Ovary (tissue), 9 donors: ENCODE measurements around the gene MOBP. TPM values are rescaled to one million over a fixed set of nuclear protein-coding genes. Genes with fewer than 3 reads are reported as not detected.

Source experiments
- DNase-seq, 5 donors: peaks; one replicate each; pipeline ENCODE4 v3.0.0-alpha.2; 2019 to 2020
- H3K27ac ChIP-seq, 2 donors: fragments of 200-600 bp; one replicate each; pipeline versions ENCODE4 v1.5.1 to v1.8.0; 2019 to 2022
- H3K27me3 ChIP-seq: fragments of 200-600 bp; one replicate; pipeline ENCODE4 v1.8.0; 2022
- H3K36me3 ChIP-seq: fragments of 200-600 bp; sonication (generic); one replicate; pipeline ENCODE4 v1.5.1; 2019
- H3K4me1 ChIP-seq: one replicate; pipeline ENCODE4 v1.8.1; 2013; ENCODE audit warnings: mild to moderate bottlenecking, moderate library complexity; ENCODE audit not compliant: insufficient read depth
- H3K4me3 ChIP-seq: fragments of 200-600 bp; sonication (generic); one replicate; pipeline ENCODE4 v1.5.1; 2017
- H3K9me3 ChIP-seq, 2 donors: fragments of 200-600 bp in 1 of 2; sonication (generic) in 1 of 2; one replicate each; pipeline versions ENCODE4 v1.5.1 to v1.8.1; 2013 to 2019; ENCODE audit warnings: mild to moderate bottlenecking in 1 of 2, moderate library complexity in 1 of 2
- CTCF ChIP-seq, 3 donors: fragments of 450-650 bp in 2 of 3; fragments of 200-600 bp in 1 of 3; IDR thresholded peaks; one replicate each; pipeline versions ENCODE4 v1.5.1 to v1.8.0; 2016 to 2022; ENCODE audit warnings: antibody characterized with exemption in 3 of 3, mild to moderate bottlenecking in 1 of 3
- EP300 ChIP-seq: sonication (generic); formaldehyde crosslinking; IDR thresholded peaks from one replicate; pipeline ENCODE4 v1.6.1; 2017; ENCODE audit warnings: antibody characterized with exemption
- POLR2A ChIP-seq: fragments of 450-650 bp; IDR thresholded peaks from one replicate; pipeline ENCODE4 v1.6.1; 2017; ENCODE audit warnings: antibody characterized with exemption, mild to moderate bottlenecking, moderate library complexity
- WGBS, 3 donors: extraction: QIAGEN DNeasy Blood & Tissue Kit in 1 of 3; methylation state at CpG; one replicate each; pipeline versions ENCODE4 v1.1.5 to v1.1.7; 2013 to 2017; 5-methylcytosine and 5-hydroxymethylcytosine counted together
- intact Hi-C, 4 donors: fragments of 100-400 bp; cut with DNase I; formaldehyde crosslinking; loops; one replicate each; pipeline versions ENCODE4 v1.11.0 to v1.15.1; 2022 to 2023
- polyA plus RNA-seq, 2 donors: library from polyadenylated mRNA; stranded (reverse); fragments of 200-250 nt in 1 of 2; fragments of 350-450 nt in 1 of 2; fragmentation: Illumina TruSeq in 1 of 2; extraction: RNeasy Lipid Tissue Mini Kit (QIAGEN cat#74804) in 1 of 2; gene quantifications; one replicate each; pipeline ENCODE4 v1.2.3, GENCODE V29; 2013 to 2014
- total RNA-seq, 7 donors: library from RNA; depleted of rRNA in 2 of 7; stranded (reverse); fragments of >200 nt in 2 of 7; fragmentation: NEBNext Ultra II Directional in 3 of 7; extraction: Animal tissue kit (Norgen Biotek cat#: 25700) in 3 of 7; gene quantifications; one replicate each; pipeline versions ENCODE4 v1.1.0 to v1.2.4, GENCODE V29; 2016 to 2023
- donor health status: DM: no; HTN: no; CAD: no; lungs with moderate emphysema.
- donor health status: DM: no; HTN: no; CAD: no.
- donor health status: Bipolar disorder and iron deficiency.
- donor health status: DM: yes; HTN: yes; CAD: no.
- donor health status: DM: no; HTN: no; CAD: no.
- donor health status: DM: yes; HTN: yes; CAD: no.

Gene MOBP
- total and polyA plus RNA-seq, 9 donors: 0.07 to 1.0 (median 0.23) TPM; not detected in 1

DNA sequence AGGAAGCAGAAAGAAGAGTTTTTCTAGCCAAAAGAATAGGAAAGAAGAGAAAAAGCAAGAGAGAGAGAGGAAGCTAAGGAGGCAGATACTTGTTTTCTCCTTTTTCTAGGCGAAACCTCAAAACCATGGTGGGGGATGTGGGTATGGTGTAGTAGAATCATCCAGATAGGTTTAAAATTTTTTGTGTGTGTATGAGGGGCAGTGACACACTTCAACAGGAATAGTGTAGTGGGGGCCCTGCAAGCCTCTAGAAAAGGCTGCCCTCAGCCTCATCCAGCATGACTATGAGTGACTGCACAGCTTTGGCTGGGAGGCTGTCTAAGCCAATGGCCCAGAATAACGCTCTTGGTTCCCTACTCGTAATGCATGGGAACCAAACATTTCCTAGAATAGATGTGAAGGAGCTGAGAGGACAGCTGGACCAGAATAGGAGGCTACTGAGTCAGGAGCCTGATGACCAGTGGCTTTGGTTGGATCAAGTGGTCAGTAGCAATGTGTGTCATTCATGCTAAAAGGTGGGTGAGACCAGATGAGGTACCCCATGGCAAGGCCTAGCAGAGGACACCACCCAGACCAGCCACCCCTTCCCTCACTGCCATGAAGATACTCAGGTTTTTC, 24.4 kb downstream of the MOBP start:
- DNase-seq: no peak
- Histone ChIP-seq H3K27me3 (no peaks in the 10 kb centered on the region), H3K9me3 (no peaks in the 10 kb centered on the region), H3K27ac (no peak overlapping the region), H3K36me3 (no peaks in the 10 kb centered on the region), H3K4me3 (no peak overlapping the region), H3K4me1 (no peaks in the 10 kb centered on the region)
- WGBS, 3 donors: 80 to 90% (median 89%) methylated on average over 3 of the region's 3 CpGs
- TF ChIP-seq POLR2A: no peak
- TF ChIP-seq CTCF (IDR thresholded peaks at IDR 0.05): no peak
- TF ChIP-seq EP300: no peak
- intact Hi-C loops: loop anchor here in 1 of 4 donors (10.0 kb wide), 1 partner anchor 77 kb away; no protein-coding TSS in a partner anchor

GRCh38 chr3:39494781-39495180, 27.3 kb downstream of the MOBP start:
- TF ChIP-seq EP300 (no peak), POLR2A (no peak), CTCF (IDR thresholded peaks at IDR 0.05) (no peak)
- H3K27me3 ChIP-seq: no peaks in the 10 kb centered on the region
- intact Hi-C loops: loop anchor here in 1 of 4 donors (10.0 kb wide), 1 partner anchor 80 kb away; no protein-coding TSS in a partner anchor

GRCh38 chr3:39497753-39498152, 30.3 kb downstream of the MOBP start:
- no peaks in the 10 kb centered on the region for H3K27me3 ChIP-seq

More at GRCh38 chr3:39494781-39495180, 27.3 kb downstream of the MOBP start:
- H3K36me3 ChIP-seq: no peaks in the 10 kb centered on the region
- DNase-seq: no peak
- WGBS, 3 donors: 31 to 53% (median 47%) methylated on average over 4 of the region's 4 CpGs
- H3K4me1 ChIP-seq: no peaks in the 10 kb centered on the region
- no peaks in the 10 kb centered on the region for H3K9me3 ChIP-seq
- no peak overlapping the region for H3K4me3 ChIP-seq
- H3K27ac ChIP-seq: no peak overlapping the region

GRCh38 chr3:39499651-39500273, 32.3 kb downstream of the MOBP start:
- no peaks in the 10 kb centered on the region for H3K9me3 ChIP-seq
- no peak overlapping the region for H3K4me3 ChIP-seq
- intact Hi-C loops: loop anchor here in 1 of 4 donors (10.0 kb wide), 1 partner anchor 85 kb away; no protein-coding TSS in a partner anchor
- no peaks in the 10 kb centered on the region for H3K4me1 ChIP-seq
- WGBS, 3 donors: 53 to 63% (median 54%) methylated on average over 2 of the region's 2 CpGs
- TF ChIP-seq CTCF (IDR thresholded peaks at IDR 0.05): no peak
- no peak for TF ChIP-seq POLR2A
- TF ChIP-seq EP300: no peak
- no peaks in the 10 kb centered on the region for H3K36me3 ChIP-seq
- no peak overlapping the region for H3K27ac ChIP-seq
- no peak for DNase-seq
- no peaks in the 10 kb centered on the region for H3K27me3 ChIP-seq

More at GRCh38 chr3:39497753-39498152, 30.3 kb downstream of the MOBP start:
- intact Hi-C loops: loop anchor here in 1 of 4 donors (10.0 kb wide), 1 partner anchor 83 kb away; no protein-coding TSS in a partner anchor
- H3K9me3 ChIP-seq: no peaks in the 10 kb centered on the region
- H3K4me3 ChIP-seq: no peak overlapping the region
- 74 to 80% (median 78%) methylated on average over 5 of the region's 5 CpGs for WGBS, 3 donors
- H3K4me1 ChIP-seq: no peaks in the 10 kb centered on the region
- H3K36me3 ChIP-seq: no peaks in the 10 kb centered on the region
- no peak for DNase-seq
- H3K27ac ChIP-seq: no peak overlapping the region
- TF ChIP-seq POLR2A (no peak), EP300 (no peak)

GRCh38 chr3:39501059-39501458, 33.6 kb downstream of the MOBP start:
- 47 to 75% (median 56%) methylated on average over 3 of the region's 3 CpGs for WGBS, 3 donors
- no peak for DNase-seq
- no peak for TF ChIP-seq POLR2A
- no peak for TF ChIP-seq EP300
- TF ChIP-seq CTCF (IDR thresholded peaks at IDR 0.05): no peak
- no peaks in the 10 kb centered on the region for H3K9me3 ChIP-seq
- intact Hi-C loops: no loop called here
- no peaks in the 10 kb centered on the region for H3K4me1 ChIP-seq
- H3K36me3 ChIP-seq: no peaks in the 10 kb centered on the region
- no peaks in the 10 kb centered on the region for H3K27me3 ChIP-seq
- no peak overlapping the region for H3K27ac ChIP-seq
- no peak overlapping the region for H3K4me3 ChIP-seq
